ENCODE results near the gene TMOD2. TPM values are rescaled to one million over a fixed set of nuclear protein-coding genes. Genes with fewer than 3 reads are reported as not detected.

Gene TMOD2
- total RNA-seq, 6 experiments from 2014 or later, result 1.1 to 2.5 (median 1.3) TPM

DNA sequence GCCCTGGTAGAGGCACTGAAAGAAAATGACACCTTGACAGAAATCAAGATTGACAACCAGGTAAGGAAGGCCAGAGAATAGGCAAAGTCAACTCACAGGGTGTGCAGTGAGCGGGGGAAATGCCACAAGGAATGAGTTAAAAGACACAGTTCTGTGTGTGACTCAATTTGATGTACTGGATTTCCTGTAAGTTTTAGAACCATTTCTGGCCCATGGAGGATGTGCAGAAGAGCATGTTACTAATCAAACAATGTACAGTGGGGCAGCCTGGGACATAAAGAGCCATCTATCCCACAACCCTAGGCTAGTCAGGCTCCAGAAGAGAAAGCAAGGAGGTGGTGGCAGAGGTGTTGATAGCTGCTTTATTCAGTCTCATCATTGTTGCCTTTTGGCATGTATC is 46.9 kb downstream of the TMOD2 start:
- Histone ChIP-seq H3K4me3 (no peak overlapping the region), H3K27me3 (no peaks in the 10 kb centered on the region), H3K27ac (no peak overlapping the region), H3K4me1 (peaks cover 0 to 8% (median 0%) of the 10 kb centered on the region in 4 donors), H3K36me3 (no peaks in the 10 kb centered on the region), H3K9me3 (no peaks in the 10 kb centered on the region)
- no peak for TF ChIP-seq POLR2A (IDR thresholded peaks at IDR 0.05)
- TF ChIP-seq, protein P1, sequence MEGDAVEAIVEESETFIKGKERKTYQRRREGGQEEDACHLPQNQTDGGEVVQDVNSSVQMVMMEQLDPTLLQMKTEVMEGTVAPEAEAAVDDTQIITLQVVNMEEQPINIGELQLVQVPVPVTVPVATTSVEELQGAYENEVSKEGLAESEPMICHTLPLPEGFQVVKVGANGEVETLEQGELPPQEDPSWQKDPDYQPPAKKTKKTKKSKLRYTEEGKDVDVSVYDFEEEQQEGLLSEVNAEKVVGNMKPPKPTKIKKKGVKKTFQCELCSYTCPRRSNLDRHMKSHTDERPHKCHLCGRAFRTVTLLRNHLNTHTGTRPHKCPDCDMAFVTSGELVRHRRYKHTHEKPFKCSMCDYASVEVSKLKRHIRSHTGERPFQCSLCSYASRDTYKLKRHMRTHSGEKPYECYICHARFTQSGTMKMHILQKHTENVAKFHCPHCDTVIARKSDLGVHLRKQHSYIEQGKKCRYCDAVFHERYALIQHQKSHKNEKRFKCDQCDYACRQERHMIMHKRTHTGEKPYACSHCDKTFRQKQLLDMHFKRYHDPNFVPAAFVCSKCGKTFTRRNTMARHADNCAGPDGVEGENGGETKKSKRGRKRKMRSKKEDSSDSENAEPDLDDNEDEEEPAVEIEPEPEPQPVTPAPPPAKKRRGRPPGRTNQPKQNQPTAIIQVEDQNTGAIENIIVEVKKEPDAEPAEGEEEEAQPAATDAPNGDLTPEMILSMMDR (IDR thresholded peaks at IDR 0.05), result no peak
- no peak for ATAC-seq
- intact Hi-C loops (cut with DNase I), result no loop called here
- DNase-seq, result no peak
- no CpG with 5 or more reads among the region's 1 CpG for WGBS (ENCODE audit: insufficient coverage, low coverage, low lambda C conversion rate, missing lambda C conversion rate)

DNA sequence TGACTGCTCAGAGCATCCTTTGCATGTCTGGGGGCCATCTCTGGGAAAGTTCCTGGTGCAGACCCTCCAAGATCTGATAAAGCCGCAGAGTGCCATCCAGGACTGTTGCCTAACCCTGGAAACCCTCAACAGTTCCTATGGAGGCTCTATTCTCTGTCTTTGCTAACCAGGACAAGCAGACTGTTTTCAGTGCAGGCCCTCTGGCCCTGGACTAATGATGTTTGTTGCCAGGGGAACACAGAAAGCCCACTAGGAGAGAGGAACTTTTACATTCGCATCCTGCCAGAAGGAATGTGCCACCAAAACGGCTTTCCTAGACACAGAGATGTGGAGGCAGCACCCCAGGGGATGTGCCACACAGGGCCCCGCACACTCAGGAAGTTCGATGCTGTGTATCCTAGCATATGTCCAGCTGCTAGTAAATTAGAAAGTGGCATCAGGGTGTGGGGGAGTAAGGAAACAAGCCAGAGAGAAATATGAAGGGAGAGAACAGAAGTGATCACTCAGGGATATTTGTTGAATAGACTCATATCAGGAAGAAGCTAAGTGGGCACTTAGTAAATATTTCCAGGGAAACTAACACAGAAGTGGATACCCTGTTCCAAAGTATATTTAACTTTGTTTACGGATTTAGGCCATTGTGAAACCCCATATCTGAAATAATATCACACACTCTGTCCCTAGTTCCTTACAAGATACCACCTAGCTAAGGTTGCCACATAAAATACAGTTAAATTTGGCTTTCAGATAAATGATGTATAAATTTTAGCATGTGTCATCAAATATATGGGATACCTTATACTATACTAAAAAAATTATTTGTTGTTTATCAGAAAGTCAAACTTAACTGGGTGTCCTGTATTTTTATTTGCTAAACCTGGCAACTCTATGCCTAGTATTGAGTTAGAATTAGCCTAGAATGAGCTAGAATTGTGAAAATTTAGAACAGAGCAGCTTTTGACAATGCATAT is 48.2 kb downstream of the TMOD2 start:
- intact Hi-C loops (cut with DNase I), result no loop called here
- no peak for ATAC-seq

DNA sequence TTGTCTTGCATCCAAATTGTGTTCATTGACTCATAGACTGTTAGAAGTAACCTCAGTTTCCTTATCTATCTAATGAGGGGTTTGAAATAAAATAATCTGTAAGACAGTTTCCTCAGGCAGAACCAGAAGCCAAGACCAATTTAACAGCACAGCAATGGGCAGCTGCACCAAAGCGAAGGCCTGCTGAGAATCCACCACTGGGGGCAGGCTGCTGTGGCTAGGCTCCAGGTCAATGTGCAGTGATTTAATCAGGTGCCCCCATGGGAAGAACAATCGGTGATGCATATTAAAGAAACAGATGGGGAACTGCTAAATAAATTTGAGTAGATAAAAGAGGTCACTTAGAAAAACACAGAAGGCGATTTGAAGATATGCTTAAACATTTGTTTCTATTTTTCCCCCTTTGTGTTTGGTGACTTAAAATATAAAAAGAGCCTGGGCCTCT is 50.0 kb downstream of the TMOD2 start:
- ATAC-seq (peak; percentile 74 to 87 (median 82)), DNase-seq (peak in 2 of 3 donors; percentile 41 to 54)
- Histone ChIP-seq H3K9me3 (no peaks in the 10 kb centered on the region), H3K36me3 (no peaks in the 10 kb centered on the region), H3K4me1 (no peaks in the 10 kb centered on the region), H3K4me3 (no peak overlapping the region), H3K27ac (no peak overlapping the region), H3K27me3 (no peaks in the 10 kb centered on the region)
- TF ChIP-seq POLR2A (IDR thresholded peaks at IDR 0.05), result no peak
- TF ChIP-seq, protein P1 (IDR thresholded peaks at IDR 0.05), result peak; percentile 40 to 62 (median 60)
- 36% methylated on average over 3 of the region's 3 CpGs for WGBS (ENCODE audit: insufficient coverage, low coverage, low lambda C conversion rate, missing lambda C conversion rate)
- intact Hi-C loops (cut with DNase I), result no loop called here

More for the DNA sequence above, 48.2 kb downstream of the TMOD2 start:
- H3K36me3 ChIP-seq, result no peaks in the 10 kb centered on the region
- H3K4me1 ChIP-seq, result no peaks in the 10 kb centered on the region
- 75% methylated on average over 5 of the region's 6 CpGs for WGBS (ENCODE audit: insufficient coverage, low coverage, low lambda C conversion rate, missing lambda C conversion rate)
- DNase-seq, result no peak
- H3K4me3 ChIP-seq, result no peak overlapping the region
- no peaks in the 10 kb centered on the region for H3K9me3 ChIP-seq
- H3K27ac ChIP-seq, result no peak overlapping the region
- TF ChIP-seq POLR2A (IDR thresholded peaks at IDR 0.05), result no peak
- TF ChIP-seq, protein P1 (IDR thresholded peaks at IDR 0.05), result no peak
- no peaks in the 10 kb centered on the region for H3K27me3 ChIP-seq

DNA sequence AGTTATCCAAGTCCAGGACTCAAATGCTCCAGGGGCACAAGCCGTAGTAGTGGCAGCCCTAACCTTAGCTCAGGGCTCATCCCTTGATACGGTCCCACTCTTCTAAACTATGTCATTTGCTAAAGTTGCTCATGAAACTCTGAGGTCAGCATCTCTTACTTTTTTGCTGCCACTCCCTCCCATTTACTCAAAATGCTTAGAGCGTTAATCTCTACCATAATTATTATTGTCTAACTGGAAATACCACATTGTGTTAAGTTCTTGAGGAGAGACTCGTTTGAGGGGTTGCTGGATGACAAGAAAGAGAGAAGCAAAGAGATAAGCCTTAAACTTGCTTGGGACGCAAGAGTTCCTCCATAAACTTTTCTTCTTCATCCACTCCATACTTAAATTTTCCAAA is 51.2 kb downstream of the TMOD2 start:
- H3K4me1 ChIP-seq, result no peaks in the 10 kb centered on the region
- no peak overlapping the region for H3K27ac ChIP-seq
- WGBS (ENCODE audit: insufficient coverage, low coverage, low lambda C conversion rate, missing lambda C conversion rate), result 79% methylated on average over 4 of the region's 5 CpGs
- H3K9me3 ChIP-seq, result no peaks in the 10 kb centered on the region
- H3K27me3 ChIP-seq, result no peaks in the 10 kb centered on the region
- intact Hi-C loops (cut with DNase I), result no loop called here
- DNase-seq (no peak), ATAC-seq (no peak)
- no peak overlapping the region for H3K4me3 ChIP-seq
- TF ChIP-seq, protein P1 (IDR thresholded peaks at IDR 0.05), result no peak
- no peak for TF ChIP-seq POLR2A (IDR thresholded peaks at IDR 0.05)
- no peaks in the 10 kb centered on the region for H3K36me3 ChIP-seq
